HL-60 (cell line): ENCODE measurements around the gene COL16A1.

Experiments
- DNase-seq, 2 experiments: peaks; one replicate each; pipeline ENCODE4 v3.0.0-alpha.2; 2010 to 2020; ENCODE audit warnings: low read depth in 1 of 2, low spot score in 1 of 2
- H3K27ac ChIP-seq: fragments of 250-450 bp; sonication (Bioruptor Pico); replicated peaks from 2 replicates; pipeline ENCODE4 v1.5.1; 2020; ENCODE audit warnings: mild to moderate bottlenecking, moderate library complexity
- H3K27me3 ChIP-seq: fragments of 250-450 bp; sonication (Bioruptor Pico); 2 replicates; pipeline ENCODE4 v1.5.1; 2021; ENCODE audit warnings: mild to moderate bottlenecking, moderate library complexity; ENCODE audit not compliant: insufficient read depth, poor library complexity, severe bottlenecking
- H3K4me3 ChIP-seq: replicated peaks from 2 replicates; pipeline ENCODE4 v1.5.1; 2011; ENCODE audit warnings: mild to moderate bottlenecking, control low read depth, low read length; ENCODE audit not compliant: insufficient read depth
- CTCF ChIP-seq: IDR thresholded peaks from one replicate; pipeline ENCODE4 v1.5.1; 2011; ENCODE audit warnings: low read length, control low read depth, inconsistent platforms; ENCODE audit not compliant: insufficient read depth
- GABPA ChIP-seq: IDR thresholded peaks from 2 replicates; pipeline ENCODE4 v1.6.1; 2012; ENCODE audit warnings: low read depth
- POLR2AphosphoS5 ChIP-seq: IDR thresholded peaks from 2 replicates; pipeline ENCODE4 v1.6.1; 2012; ENCODE audit warnings: low read depth
- REST ChIP-seq: IDR thresholded peaks from 2 replicates; pipeline ENCODE4 v1.6.1; 2012; ENCODE audit warnings: low read depth; ENCODE audit not compliant: insufficient replicate concordance
- SPI1 ChIP-seq: IDR thresholded peaks from 2 replicates; pipeline ENCODE4 v1.6.1; 2012; ENCODE audit warnings: low read depth, mild to moderate bottlenecking, borderline replicate concordance

Gene COL16A1

GRCh38 chr1:31747304-31747703 lies 43.5 kb upstream of the COL16A1 start:
- peaks cover 2% of the 10 kb centered on the region for H3K27me3 ChIP-seq
- no peak for DNase-seq
- TF ChIP-seq POLR2AphosphoS5 (no peak), SPI1 (no peak), REST (no peak), GABPA (no peak)
- no peak overlapping the region for H3K4me3 ChIP-seq
- H3K27ac ChIP-seq: no peak overlapping the region

GRCh38 chr1:31746687-31747086 lies 42.9 kb upstream of the COL16A1 start:
- Histone ChIP-seq H3K4me3 (no peak overlapping the region), H3K27me3 (peaks cover 2% of the 10 kb centered on the region), H3K27ac (no peak overlapping the region)
- DNase-seq: no peak
- TF ChIP-seq POLR2AphosphoS5 (no peak), SPI1 (no peak), CTCF (no peak), REST (no peak), GABPA (no peak)

- TF ChIP-seq CTCF: no peak
- no peak for TF ChIP-seq GABPA
- no peak for TF ChIP-seq REST
- TF ChIP-seq POLR2AphosphoS5: no peak
- TF ChIP-seq SPI1: no peak
- DNase-seq: no peak
- Histone ChIP-seq H3K27me3 (no peaks in the 10 kb centered on the region), H3K4me3 (no peak overlapping the region), H3K27ac (no peak overlapping the region)
Observed at GRCh38 chr1:31745946-31746670, 42.3 kb upstream of the COL16A1 start.
